Retinal pigment epithelial cell (primary cell): Measurements from ENCODE around the gene S100A10.

Experiments
- DNase-seq: peaks from one replicate; pipeline ENCODE4 v3.0.0-alpha.2; 2010; ENCODE audit warnings: low read depth
- H3K4me3 ChIP-seq: 2 replicates; pipeline ENCODE4 v1.5.1; 2011; ENCODE audit warnings: mild to moderate bottlenecking, low read length, control low read depth, moderate library complexity
- TF ChIP-seq, protein P1 (sequence below): conservative IDR thresholded peaks from 2 replicates; pipeline ENCODE4 v1.5.1; 2011; ENCODE audit warnings: low read depth, low read length, control low read depth, inconsistent platforms

Gene S100A10

DNA sequence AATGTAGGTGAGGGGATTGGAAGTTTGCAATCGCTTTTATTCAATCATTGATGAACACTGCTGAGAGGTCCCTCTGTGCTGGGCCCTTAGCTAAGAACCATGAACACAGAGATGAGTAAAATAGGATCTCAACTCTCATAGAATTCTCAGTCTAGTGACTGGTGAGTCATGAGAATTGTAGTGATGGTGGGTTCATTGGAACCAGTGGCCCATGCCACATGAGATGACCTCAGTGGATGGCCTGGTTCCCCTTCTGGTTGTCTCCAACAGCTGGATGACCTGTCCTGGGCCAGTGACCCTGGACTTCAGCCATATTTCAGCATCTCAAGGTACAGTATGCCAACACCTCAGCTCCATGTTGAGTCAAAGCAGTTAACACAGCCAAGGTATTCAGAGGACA, 21.3 kb upstream of the S100A10 start:
- no peak for DNase-seq
- TF ChIP-seq, protein P1, sequence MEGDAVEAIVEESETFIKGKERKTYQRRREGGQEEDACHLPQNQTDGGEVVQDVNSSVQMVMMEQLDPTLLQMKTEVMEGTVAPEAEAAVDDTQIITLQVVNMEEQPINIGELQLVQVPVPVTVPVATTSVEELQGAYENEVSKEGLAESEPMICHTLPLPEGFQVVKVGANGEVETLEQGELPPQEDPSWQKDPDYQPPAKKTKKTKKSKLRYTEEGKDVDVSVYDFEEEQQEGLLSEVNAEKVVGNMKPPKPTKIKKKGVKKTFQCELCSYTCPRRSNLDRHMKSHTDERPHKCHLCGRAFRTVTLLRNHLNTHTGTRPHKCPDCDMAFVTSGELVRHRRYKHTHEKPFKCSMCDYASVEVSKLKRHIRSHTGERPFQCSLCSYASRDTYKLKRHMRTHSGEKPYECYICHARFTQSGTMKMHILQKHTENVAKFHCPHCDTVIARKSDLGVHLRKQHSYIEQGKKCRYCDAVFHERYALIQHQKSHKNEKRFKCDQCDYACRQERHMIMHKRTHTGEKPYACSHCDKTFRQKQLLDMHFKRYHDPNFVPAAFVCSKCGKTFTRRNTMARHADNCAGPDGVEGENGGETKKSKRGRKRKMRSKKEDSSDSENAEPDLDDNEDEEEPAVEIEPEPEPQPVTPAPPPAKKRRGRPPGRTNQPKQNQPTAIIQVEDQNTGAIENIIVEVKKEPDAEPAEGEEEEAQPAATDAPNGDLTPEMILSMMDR, result no peak
- H3K4me3 ChIP-seq, result no peak overlapping the region

DNA sequence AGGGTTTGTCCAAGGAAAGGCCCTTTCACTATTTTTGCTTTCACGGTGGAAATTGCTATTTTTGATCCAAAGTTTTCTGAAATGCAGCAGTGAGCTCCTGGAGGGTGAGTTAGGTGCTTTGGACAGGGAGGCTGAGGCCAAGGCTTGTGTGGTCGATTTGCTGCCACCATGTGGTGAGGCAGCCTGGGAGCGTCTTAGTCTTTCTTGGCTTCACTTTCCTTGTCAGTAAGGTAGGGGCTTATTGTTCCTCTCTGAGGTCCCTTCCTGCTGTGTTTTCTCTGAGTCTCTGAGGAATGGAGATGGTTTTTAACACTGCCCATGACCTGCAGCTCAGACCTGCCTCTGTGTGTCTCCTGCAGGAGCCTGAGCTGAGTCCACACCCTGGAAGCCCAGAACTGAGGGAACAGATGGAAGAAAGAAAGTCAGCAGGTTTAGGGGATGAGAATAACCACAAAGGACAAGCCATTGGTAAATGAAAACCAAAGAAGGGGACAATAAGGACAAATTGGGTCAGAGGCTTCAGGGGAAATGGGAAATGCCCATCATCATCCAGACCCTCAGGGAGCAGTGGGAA, 20.1 kb upstream of the S100A10 start:
- H3K4me3 ChIP-seq, result no peak overlapping the region
- no peak for DNase-seq
- TF ChIP-seq, protein P1, result peak; percentile 86

DNA sequence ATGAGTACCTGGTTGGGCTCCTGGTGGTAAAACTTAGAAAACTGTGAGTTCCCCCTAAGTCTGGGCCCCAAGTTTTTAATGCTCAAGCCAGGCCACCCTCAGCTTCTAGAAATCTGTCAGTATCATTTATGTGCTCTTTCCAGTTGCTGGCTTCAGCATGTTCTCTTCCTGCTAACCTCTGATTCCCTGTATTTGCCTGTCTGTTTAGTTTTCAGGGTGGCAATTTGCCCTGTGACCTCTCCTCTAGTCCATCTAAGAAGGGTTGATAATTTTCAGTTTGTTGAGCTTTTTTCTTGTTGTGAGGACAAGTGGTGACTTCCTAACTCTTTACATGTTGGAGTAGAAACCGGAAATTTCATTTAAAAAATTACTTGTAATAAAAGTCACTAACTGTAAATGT, 16.0 kb upstream of the S100A10 start:
- no peak overlapping the region for H3K4me3 ChIP-seq
- TF ChIP-seq, protein P1, result no peak
- no peak for DNase-seq

DNA sequence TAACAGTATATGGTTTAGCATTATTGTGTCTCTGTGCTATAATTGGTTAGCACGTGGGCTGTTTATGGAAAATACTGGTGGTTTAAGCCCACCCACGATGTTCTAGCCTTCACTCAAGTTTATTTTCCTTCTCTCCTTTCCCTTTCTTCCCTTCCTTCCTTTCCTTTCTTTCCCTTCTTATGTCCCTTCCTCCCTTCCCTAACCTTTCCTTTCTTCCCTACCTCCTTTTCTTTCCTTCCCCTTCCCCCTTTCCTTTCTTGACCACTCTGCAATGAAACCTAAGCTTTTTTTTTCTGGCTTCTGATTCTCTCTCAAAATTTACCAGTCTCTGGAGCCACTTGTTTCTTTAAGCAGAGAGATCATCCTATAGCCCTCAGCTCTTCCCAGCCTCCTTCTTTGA, 13.4 kb upstream of the S100A10 start:
- TF ChIP-seq, protein P1, result no peak
- no peak overlapping the region for H3K4me3 ChIP-seq
- no peak for DNase-seq

DNA sequence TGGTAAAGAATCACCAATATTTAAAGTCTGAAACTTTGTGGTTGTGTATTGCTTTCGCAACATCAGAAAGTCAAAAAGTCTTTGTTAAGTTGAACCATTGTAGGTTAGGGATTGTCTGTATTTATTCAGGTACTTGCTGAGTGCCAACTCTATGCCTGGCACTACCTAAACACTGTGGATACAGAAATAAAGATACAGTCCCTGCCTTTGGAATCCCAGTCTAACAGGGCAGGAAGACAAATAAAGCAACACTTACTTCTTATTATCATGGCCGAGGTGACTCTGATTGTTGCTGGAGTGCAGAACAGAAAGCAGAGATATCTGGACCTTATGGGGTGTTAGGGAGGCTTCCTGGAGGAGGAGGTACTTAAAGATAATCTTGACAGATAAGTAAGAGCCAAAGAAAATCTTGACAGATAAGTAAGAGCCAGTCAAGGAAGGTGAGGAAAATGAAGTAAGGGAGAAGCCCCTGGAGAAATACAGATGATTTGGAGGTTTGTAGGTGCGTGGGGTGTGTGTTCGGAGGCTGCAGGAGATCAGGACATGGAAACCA, 11.8 kb upstream of the S100A10 start:
- TF ChIP-seq, protein P1, result no peak
- no peak for DNase-seq
- no peak overlapping the region for H3K4me3 ChIP-seq

DNA sequence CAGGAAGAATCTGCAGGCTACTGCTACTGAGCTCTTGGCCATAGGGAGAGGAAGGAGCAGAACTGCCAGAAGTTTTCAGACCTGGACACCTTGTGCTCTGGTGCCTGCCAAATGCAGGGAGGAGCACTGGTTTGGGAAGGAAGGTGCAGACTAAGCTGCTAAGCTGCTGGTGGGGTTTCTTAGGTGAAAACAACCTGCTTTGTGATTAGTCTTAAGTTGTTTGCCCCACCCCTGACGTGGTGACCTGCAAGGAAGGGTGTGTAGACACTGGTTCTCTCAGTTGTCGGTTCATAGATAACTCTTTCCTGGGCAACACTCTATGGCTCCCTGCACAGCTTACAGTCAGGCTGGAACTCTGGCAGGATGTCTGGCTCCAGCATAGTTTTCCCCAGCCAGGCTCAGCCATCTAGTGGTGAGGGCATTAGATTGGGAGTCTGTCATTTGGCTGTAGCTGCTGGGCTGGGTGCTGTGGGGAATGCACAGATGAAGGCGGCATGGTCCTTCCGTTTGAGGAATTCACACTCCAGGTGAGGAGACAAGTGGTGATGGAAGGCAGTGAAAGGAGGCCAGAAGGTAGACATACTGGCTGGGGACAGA, 10.3 kb upstream of the S100A10 start:
- H3K4me3 ChIP-seq, result no peak overlapping the region
- TF ChIP-seq, protein P1, result peak; percentile 44
- no peak for DNase-seq

DNA sequence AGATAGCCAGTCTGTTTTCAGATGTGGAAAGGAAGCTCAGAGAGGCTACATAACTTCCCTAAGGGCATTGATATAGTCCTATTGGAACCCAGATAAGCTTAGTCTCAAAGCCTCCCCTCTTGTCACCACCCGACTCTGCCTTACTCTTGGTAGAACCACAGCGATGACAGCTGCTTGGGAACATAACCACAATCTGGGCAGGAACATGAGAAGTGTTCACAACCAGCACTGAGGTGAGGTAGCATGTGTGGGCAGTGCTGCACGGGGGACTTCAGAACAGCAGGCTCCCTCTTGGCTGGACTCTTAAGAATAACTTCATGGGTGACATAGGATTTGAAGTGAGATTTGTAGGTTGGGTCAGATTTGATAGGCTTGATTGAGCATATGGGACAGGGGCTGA, 9.3 kb upstream of the S100A10 start:
- no peak overlapping the region for H3K4me3 ChIP-seq
- TF ChIP-seq, protein P1, result no peak
- no peak for DNase-seq
